ENCODE data around the gene MAP3K5.

MAP3K5 gene

GRCh38 chr6:136683209-136683941, 108.9 kb downstream of the MAP3K5 start:
- H3K27me3 ChIP-seq = no peaks in the 10 kb centered on the region
- TF ChIP-seq, protein P1, sequence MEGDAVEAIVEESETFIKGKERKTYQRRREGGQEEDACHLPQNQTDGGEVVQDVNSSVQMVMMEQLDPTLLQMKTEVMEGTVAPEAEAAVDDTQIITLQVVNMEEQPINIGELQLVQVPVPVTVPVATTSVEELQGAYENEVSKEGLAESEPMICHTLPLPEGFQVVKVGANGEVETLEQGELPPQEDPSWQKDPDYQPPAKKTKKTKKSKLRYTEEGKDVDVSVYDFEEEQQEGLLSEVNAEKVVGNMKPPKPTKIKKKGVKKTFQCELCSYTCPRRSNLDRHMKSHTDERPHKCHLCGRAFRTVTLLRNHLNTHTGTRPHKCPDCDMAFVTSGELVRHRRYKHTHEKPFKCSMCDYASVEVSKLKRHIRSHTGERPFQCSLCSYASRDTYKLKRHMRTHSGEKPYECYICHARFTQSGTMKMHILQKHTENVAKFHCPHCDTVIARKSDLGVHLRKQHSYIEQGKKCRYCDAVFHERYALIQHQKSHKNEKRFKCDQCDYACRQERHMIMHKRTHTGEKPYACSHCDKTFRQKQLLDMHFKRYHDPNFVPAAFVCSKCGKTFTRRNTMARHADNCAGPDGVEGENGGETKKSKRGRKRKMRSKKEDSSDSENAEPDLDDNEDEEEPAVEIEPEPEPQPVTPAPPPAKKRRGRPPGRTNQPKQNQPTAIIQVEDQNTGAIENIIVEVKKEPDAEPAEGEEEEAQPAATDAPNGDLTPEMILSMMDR (IDR thresholded peaks at IDR 0.05) = no peak
- no peak overlapping the region for H3K27ac ChIP-seq
- no peak overlapping the region for H3K4me3 ChIP-seq (ENCODE audit: low read depth in 1 of 2, low read length in 1 of 2)
- no peaks in the 10 kb centered on the region for H3K9me3 ChIP-seq
- no peaks in the 10 kb centered on the region for H3K4me1 ChIP-seq (ENCODE audit: control insufficient read depth in 1 of 2, insufficient read depth in 1 of 2, low read depth in 1 of 2, low read length in 1 of 2)
- H3K36me3 ChIP-seq = peaks cover 11% of the 10 kb centered on the region

DNA sequence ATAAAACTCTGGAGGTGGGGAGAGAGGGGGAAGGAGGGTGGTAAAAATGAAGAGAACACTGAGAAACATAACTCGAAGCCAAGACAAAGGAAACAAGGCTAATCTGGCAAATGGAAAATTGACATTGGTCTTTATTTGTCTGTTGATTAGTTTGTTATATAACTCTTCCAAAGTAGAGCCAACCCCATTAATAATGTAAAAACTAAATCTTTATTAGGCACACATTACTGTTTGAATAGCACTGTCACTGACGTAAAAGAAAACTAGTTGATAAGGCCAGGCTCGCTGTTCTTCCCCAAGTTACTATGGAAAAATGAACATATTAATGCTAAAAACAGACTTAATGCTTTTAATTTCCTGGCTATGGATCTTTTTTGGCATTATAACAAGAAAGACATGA, 110.0 kb downstream of the MAP3K5 start:
- H3K4me1 ChIP-seq (ENCODE audit: control insufficient read depth in 1 of 2, insufficient read depth in 1 of 2, low read depth in 1 of 2, low read length in 1 of 2) = no peaks in the 10 kb centered on the region
- TF ChIP-seq, protein P1 (IDR thresholded peaks at IDR 0.05) = no peak
- peaks cover 14% of the 10 kb centered on the region for H3K36me3 ChIP-seq
- no peak overlapping the region for H3K4me3 ChIP-seq (ENCODE audit: low read depth in 1 of 2, low read length in 1 of 2)
- H3K27ac ChIP-seq = no peak overlapping the region
- H3K9me3 ChIP-seq = no peaks in the 10 kb centered on the region
- H3K27me3 ChIP-seq = no peaks in the 10 kb centered on the region

DNA sequence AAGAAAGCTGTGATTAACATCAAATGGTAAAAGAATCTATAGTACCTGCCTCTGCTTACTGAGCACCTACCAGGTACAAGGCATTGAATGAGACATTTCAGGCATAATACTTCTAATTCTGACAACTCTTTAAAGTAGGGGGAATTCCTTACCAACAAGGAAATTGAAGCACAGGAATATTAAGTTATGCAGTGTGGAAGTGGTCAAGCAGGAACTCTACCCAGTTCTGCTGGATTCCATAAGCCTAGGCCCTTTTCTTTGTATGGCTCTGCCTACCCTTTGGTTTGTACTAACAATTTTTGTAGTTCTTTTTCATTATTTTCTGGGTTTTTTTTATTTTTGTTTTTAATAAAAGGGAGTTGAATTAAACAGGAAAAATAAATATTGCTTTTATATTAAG, 114.5 kb downstream of the MAP3K5 start:
- Histone ChIP-seq H3K36me3 (peaks cover 9% of the 10 kb centered on the region), H3K4me1 (ENCODE audit: control insufficient read depth in 1 of 2, insufficient read depth in 1 of 2, low read depth in 1 of 2, low read length in 1 of 2) (peaks cover 7 to 8% of the 10 kb centered on the region in 2 experiments), H3K27ac (no peak overlapping the region), H3K9me3 (no peaks in the 10 kb centered on the region), H3K4me3 (ENCODE audit: low read depth in 1 of 2, low read length in 1 of 2) (no peak overlapping the region), H3K27me3 (no peaks in the 10 kb centered on the region)
- TF ChIP-seq, protein P1 (IDR thresholded peaks at IDR 0.05) = no peak

DNA sequence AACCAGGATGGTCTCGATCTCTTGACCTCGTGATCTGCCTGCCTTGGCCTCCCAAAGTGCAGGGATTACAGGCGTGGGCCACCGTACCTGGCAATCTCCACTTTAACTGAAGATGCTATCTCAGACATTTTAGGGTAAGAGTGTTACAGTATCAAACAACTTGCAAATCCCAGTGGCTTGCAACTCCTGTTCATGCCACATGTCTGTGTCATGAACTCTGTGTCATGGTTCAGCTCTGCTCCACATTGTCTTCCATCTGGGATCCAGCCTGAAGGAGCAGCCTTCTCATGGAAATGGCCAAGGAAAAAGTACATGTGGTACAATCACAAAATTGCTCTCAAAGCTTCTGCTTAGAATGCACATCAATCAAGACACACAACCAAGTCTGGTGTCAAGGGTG, 114.9 kb downstream of the MAP3K5 start:
- Histone ChIP-seq H3K9me3 (no peaks in the 10 kb centered on the region), H3K27me3 (no peaks in the 10 kb centered on the region), H3K36me3 (peaks cover 9% of the 10 kb centered on the region), H3K4me3 (ENCODE audit: low read depth in 1 of 2, low read length in 1 of 2) (no peak overlapping the region), H3K4me1 (ENCODE audit: control insufficient read depth in 1 of 2, insufficient read depth in 1 of 2, low read depth in 1 of 2, low read length in 1 of 2) (peaks cover 7 to 8% of the 10 kb centered on the region in 2 experiments), H3K27ac (no peak overlapping the region)
- TF ChIP-seq, protein P1 (IDR thresholded peaks at IDR 0.05) = no peak

- H3K27me3 ChIP-seq = no peaks in the 10 kb centered on the region
- H3K4me3 ChIP-seq (ENCODE audit: low read depth in 1 of 2, low read length in 1 of 2) = no peak overlapping the region
- TF ChIP-seq, protein P1 (IDR thresholded peaks at IDR 0.05) = no peak
- H3K4me1 ChIP-seq (ENCODE audit: control insufficient read depth in 1 of 2, insufficient read depth in 1 of 2, low read depth in 1 of 2, low read length in 1 of 2) = peaks cover 7 to 8% of the 10 kb centered on the region in 2 experiments
- H3K27ac ChIP-seq = peak overlapping the region; percentile 45
- H3K36me3 ChIP-seq = peaks cover 4% of the 10 kb centered on the region
- no peaks in the 10 kb centered on the region for H3K9me3 ChIP-seq
Observed at GRCh38 chr6:136676075-136676474, 116.2 kb downstream of the MAP3K5 start.

Measured in neutrophil (primary cell).